Neural cell (in vitro differentiated cells): ENCODE measurements around the gene ADAMTS17.

Experiments used
- EZH2 ChIP-seq: fragments of 200-600, 300-800 bp; shearing (Covaris generic), sonication (generic); IDR thresholded peaks from 2 replicates; pipeline ENCODE4 v1.6.1; 2014; ENCODE audit warnings: antibody characterized with exemption, low read length, borderline replicate concordance, mild to moderate bottlenecking; ENCODE audit not compliant: insufficient read depth, poor library complexity, severe bottlenecking
- RAD21 ChIP-seq: fragments of 450-650 bp; conservative IDR thresholded peaks from 2 replicates; pipeline ENCODE4 v1.6.1; 2014; ENCODE audit warnings: antibody characterized with exemption, mild to moderate bottlenecking, moderate library complexity
- TAF1 ChIP-seq: IDR thresholded peaks from 2 replicates; pipeline ENCODE4 v1.6.1; 2012; ENCODE audit warnings: low read depth

GRCh38 chr15:100131321-100132224, 210.2 kb downstream of the ADAMTS17 start:
- TF ChIP-seq TAF1 = no peak
- no peak for TF ChIP-seq RAD21
- TF ChIP-seq EZH2 = no peak
